ENCODE data around the gene ZC3H12A. TPM values are rescaled to one million over a fixed set of nuclear protein-coding genes. Genes with fewer than 3 reads are reported as not detected.

The ZC3H12A gene
- polyA plus RNA-seq, 2 of the 4 experiments (the other 2 are of a cell fraction), result 16.3 to 23.1 TPM

GRCh38 chr1:37495875-37496274, 21.5 kb downstream of the ZC3H12A start:
- ATAC-seq (no peak), FAIRE-seq (no peak), DNase-seq (ENCODE audit: low read depth in 1 of 2, low spot score in 1 of 2) (no peak)
- ChIA-PET CTCF (interaction anchor here (1.0 to 7.7 kb wide), 9 partner anchors 9 to 188 kb away, joined by 3 to 55 read pairs (median 5); partner anchors contain the start of gene MEAF6), POLR2A (interaction anchor here (1.1 kb wide), 1 partner anchor 22 kb away, joined by 4 read pairs; the partner anchor contains the start of gene ZC3H12A)
- TF ChIP-seq MAZ (IDR thresholded peaks at IDR 0.05; ENCODE audit: borderline replicate concordance, low read depth, low read length) (no peak), CHD2 (IDR thresholded peaks at IDR 0.05; ENCODE audit: low read length, partially characterized antibody) (no peak), KDM1A (IDR thresholded peaks at IDR 0.05; ENCODE audit: low read depth) (no peak), HOXA7 (CRISPR knock-in tag; IDR thresholded peaks at IDR 0.05) (no peak), CHD4 (IDR thresholded peaks at IDR 0.05; ENCODE audit: borderline replicate concordance) (no peak), GATA3 (IDR thresholded peaks at IDR 0.05; ENCODE audit: borderline replicate concordance) (peak; percentile 64; the same call in 1 of the 2 replicates)
- TF ChIP-seq, protein P1, sequence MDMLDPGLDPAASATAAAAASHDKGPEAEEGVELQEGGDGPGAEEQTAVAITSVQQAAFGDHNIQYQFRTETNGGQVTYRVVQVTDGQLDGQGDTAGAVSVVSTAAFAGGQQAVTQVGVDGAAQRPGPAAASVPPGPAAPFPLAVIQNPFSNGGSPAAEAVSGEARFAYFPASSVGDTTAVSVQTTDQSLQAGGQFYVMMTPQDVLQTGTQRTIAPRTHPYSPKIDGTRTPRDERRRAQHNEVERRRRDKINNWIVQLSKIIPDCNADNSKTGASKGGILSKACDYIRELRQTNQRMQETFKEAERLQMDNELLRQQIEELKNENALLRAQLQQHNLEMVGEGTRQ (IDR thresholded peaks at IDR 0.05), result no peak
- TF ChIP-seq, protein P2, sequence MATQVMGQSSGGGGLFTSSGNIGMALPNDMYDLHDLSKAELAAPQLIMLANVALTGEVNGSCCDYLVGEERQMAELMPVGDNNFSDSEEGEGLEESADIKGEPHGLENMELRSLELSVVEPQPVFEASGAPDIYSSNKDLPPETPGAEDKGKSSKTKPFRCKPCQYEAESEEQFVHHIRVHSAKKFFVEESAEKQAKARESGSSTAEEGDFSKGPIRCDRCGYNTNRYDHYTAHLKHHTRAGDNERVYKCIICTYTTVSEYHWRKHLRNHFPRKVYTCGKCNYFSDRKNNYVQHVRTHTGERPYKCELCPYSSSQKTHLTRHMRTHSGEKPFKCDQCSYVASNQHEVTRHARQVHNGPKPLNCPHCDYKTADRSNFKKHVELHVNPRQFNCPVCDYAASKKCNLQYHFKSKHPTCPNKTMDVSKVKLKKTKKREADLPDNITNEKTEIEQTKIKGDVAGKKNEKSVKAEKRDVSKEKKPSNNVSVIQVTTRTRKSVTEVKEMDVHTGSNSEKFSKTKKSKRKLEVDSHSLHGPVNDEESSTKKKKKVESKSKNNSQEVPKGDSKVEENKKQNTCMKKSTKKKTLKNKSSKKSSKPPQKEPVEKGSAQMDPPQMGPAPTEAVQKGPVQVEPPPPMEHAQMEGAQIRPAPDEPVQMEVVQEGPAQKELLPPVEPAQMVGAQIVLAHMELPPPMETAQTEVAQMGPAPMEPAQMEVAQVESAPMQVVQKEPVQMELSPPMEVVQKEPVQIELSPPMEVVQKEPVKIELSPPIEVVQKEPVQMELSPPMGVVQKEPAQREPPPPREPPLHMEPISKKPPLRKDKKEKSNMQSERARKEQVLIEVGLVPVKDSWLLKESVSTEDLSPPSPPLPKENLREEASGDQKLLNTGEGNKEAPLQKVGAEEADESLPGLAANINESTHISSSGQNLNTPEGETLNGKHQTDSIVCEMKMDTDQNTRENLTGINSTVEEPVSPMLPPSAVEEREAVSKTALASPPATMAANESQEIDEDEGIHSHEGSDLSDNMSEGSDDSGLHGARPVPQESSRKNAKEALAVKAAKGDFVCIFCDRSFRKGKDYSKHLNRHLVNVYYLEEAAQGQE (IDR thresholded peaks at IDR 0.05), result no peak
- H3K4me2 ChIP-seq, result peak overlapping the region; percentile 37
- no peak overlapping the region for H3K4me3 ChIP-seq
- H3K4me1 ChIP-seq, result peaks cover 52% of the 10 kb centered on the region
- WGBS (ENCODE audit: missing lambda C conversion rate), result 46% methylated on average over 1 of the region's 1 CpG
- peak overlapping the region; percentile 26 to 48; a peak in 2 of 6 replicates for H3K27ac ChIP-seq
- H3K9me3 ChIP-seq, result no peaks in the 10 kb centered on the region

GRCh38 chr1:37497832-37498231, 23.5 kb downstream of the ZC3H12A start:
- Histone ChIP-seq H3K9me3 (no peaks in the 10 kb centered on the region), H3K4me3 (no peak overlapping the region), H3K4me2 (peak overlapping the region; percentile 58; the same call in 2 of the 3 replicates), H3K4me1 (peaks cover 52% of the 10 kb centered on the region), H3K27ac (peak overlapping the region; percentile 59 to 80; a peak in 2 of 6 replicates)
- 50% methylated on average over 1 of the region's 2 CpGs for WGBS (ENCODE audit: missing lambda C conversion rate)
- FAIRE-seq, result no peak
- ChIA-PET POLR2A (no interaction called here), CTCF (interaction anchor here (0.6 to 7.7 kb wide), 4 partner anchors 11 to 1232 kb away, joined by 3 to 55 read pairs (median 12); partner anchors contain the start of gene MEAF6)
- no peak for ATAC-seq
- TF ChIP-seq, protein P3, sequence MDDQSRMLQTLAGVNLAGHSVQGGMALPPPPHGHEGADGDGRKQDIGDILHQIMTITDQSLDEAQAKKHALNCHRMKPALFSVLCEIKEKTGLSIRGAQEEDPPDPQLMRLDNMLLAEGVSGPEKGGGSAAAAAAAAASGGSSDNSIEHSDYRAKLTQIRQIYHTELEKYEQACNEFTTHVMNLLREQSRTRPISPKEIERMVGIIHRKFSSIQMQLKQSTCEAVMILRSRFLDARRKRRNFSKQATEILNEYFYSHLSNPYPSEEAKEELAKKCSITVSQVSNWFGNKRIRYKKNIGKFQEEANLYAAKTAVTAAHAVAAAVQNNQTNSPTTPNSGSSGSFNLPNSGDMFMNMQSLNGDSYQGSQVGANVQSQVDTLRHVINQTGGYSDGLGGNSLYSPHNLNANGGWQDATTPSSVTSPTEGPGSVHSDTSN (IDR thresholded peaks at IDR 0.05), result no peak
- no peak for TF ChIP-seq FOSL2 (IDR thresholded peaks at IDR 0.05)
- no peak for TF ChIP-seq FOSL2 (CRISPR knock-in tag; IDR thresholded peaks at IDR 0.05)
- TF ChIP-seq MAZ (IDR thresholded peaks at IDR 0.05; ENCODE audit: borderline replicate concordance, low read depth, low read length), result no peak
- no peak for DNase-seq (ENCODE audit: low read depth in 1 of 2, low spot score in 1 of 2)

DNA sequence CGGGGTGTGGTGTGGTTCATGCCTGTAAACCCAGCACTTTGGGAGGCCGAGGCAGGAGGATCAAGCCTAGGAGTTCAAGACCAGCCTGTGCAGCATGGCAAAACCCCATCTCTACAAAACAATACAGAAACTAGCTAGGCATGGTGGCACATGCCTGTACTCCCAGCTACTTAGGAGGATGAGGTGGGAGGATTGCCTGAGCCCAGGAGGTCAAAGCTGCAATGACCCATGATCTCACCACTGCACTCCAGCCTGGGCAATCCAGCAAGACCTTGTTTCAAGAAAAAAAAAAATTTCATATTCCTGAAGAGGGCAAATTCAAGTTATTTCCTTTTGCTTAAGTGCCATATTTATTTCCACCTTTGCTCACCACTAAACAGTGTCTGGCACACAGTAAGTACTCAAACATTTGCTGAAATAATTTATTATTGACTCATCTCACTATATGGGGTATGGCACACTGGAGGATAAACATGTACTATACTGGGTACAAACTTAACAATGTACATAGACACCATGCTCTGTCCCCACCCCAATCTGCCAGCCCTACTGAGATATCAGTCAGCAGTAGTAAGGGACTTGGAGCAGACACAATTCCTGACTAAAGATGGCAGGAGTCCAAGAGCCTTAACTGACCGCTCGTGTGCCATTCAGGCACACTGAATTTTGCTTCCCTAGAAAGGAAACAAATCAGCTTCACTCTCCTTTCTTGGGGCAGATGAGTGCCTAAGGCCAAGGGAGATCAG, 24.7 kb downstream of the ZC3H12A start:
- no peak for FAIRE-seq
- peak in 1 of 2 experiments; percentile 66 for DNase-seq (ENCODE audit: low read depth in 1 of 2, low spot score in 1 of 2)
- H3K4me1 ChIP-seq, result peaks cover 52% of the 10 kb centered on the region
- ChIA-PET CTCF (interaction anchor here (0.8 to 7.7 kb wide), 4 partner anchors 10 to 44 kb away, joined by 4 to 55 read pairs (median 16); partner anchors contain the start of gene MEAF6), POLR2A (interaction anchor here (1.0 kb wide), 1 partner anchor 15 kb away, joined by 3 read pairs; the partner anchor contains the start of gene MEAF6)
- H3K4me2 ChIP-seq, result peak overlapping the region; percentile 58
- H3K9me3 ChIP-seq, result no peaks in the 10 kb centered on the region
- WGBS (ENCODE audit: missing lambda C conversion rate), result 47% methylated on average over 4 of the region's 4 CpGs
- peak overlapping the region; percentile 68 to 80; a peak in 5 of 6 replicates for H3K27ac ChIP-seq
- H3K4me3 ChIP-seq, result no peak overlapping the region
- TF ChIP-seq, protein P3 (IDR thresholded peaks at IDR 0.05), result no peak
- TF ChIP-seq RAD21 (conservative IDR thresholded peaks at IDR 0.05 in 1 of 2, IDR thresholded peaks at IDR 0.05 in 1 of 2) (no peak), POLR2AphosphoS2 (conservative IDR thresholded peaks at IDR 0.05; ENCODE audit: low read length) (no peak), FOSL2 (IDR thresholded peaks at IDR 0.05) (no peak), FOSL2 (CRISPR knock-in tag; IDR thresholded peaks at IDR 0.05) (peak; percentile 64), GATA3 (IDR thresholded peaks at IDR 0.05; ENCODE audit: borderline replicate concordance) (peak; percentile 47; the same call in 1 of the 2 replicates), JUNB (IDR thresholded peaks at IDR 0.05) (peak; percentile 31; the same call in 1 of the 2 replicates)
- TF ChIP-seq, protein P2 (IDR thresholded peaks at IDR 0.05), result no peak
- TF ChIP-seq, protein P4, sequence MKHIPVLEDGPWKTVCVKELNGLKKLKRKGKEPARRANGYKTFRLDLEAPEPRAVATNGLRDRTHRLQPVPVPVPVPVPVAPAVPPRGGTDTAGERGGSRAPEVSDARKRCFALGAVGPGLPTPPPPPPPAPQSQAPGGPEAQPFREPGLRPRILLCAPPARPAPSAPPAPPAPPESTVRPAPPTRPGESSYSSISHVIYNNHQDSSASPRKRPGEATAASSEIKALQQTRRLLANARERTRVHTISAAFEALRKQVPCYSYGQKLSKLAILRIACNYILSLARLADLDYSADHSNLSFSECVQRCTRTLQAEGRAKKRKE (CRISPR knock-in tag; IDR thresholded peaks at IDR 0.05; ENCODE audit: low read depth), result no peak
- ATAC-seq, result peak; percentile 59 to 93
